Panc1 (cell line): Measurements from ENCODE around the gene DIAPH1. TPM values are rescaled to one million over a fixed set of nuclear protein-coding genes. Genes with fewer than 3 reads are reported as not detected.

Experiments used
- ATAC-seq: fragments of 200-7000 bp; cut with Tn5 transposase; 2 replicates; pipeline ENCODE4 v1.9.1; 2020; ENCODE audit warnings: mild to moderate bottlenecking, moderate library complexity
- BruUV-seq: library from RNA; stranded (reverse); fragments of 400-500 nt; replicated peaks from 2 replicates; lab custom pipeline; 2021; lab: Mats Ljungman, UMichigan
- CTCF ChIA-PET: fragments of 300-600 bp; sonication (Branson Sonifier 250); formaldehyde crosslinking; loops from one replicate; lab custom pipeline; 2022; ENCODE audit warnings: antibody characterized with exemption; lab: Charles Lee
- POLR2A ChIA-PET: fragments of 300-600 bp; sonication (Branson Sonifier 250); formaldehyde crosslinking; loops from one replicate; lab custom pipeline; 2022; ENCODE audit warnings: antibody characterized with exemption; lab: Charles Lee
- DNase-seq: peaks from one replicate; pipeline ENCODE4 v3.0.0-alpha.2; 2010; ENCODE audit warnings: low read depth, low spot score
- H3K27ac ChIP-seq: 2 replicates; pipeline ENCODE4 v1.5.1; 2011; ENCODE audit warnings: mild to moderate bottlenecking, low read length, inconsistent platforms
- H3K27me3 ChIP-seq: fragments of 200-500 bp; sonication (Bioruptor generic); 2 replicates; pipeline ENCODE4 v1.6.0; 2014; ENCODE audit warnings: low read length, inconsistent platforms; ENCODE audit not compliant: control insufficient read depth, insufficient read depth
- H3K36me3 ChIP-seq: fragments of 200-500 bp; sonication (Bioruptor generic); 2 replicates; pipeline ENCODE4 v1.5.1; 2014; ENCODE audit warnings: inconsistent platforms, mild to moderate bottlenecking, low read length, moderate library complexity; ENCODE audit not compliant: control insufficient read depth, insufficient read depth
- H3K4me1 ChIP-seq: 2 replicates; pipeline ENCODE4 v1.5.1; 2011; ENCODE audit warnings: inconsistent platforms, mild to moderate bottlenecking, low read length, moderate library complexity; ENCODE audit not compliant: control insufficient read depth, insufficient read depth
- H3K4me3 ChIP-seq, 2 experiments: 2 replicates each; pipeline ENCODE4 v1.5.1; 2011 to 2012; ENCODE audit warnings: low read depth in 2 of 2, low read length in 2 of 2, mild to moderate bottlenecking in 2 of 2, inconsistent platforms in 1 of 2, moderate library complexity in 1 of 2
- H3K9me3 ChIP-seq: fragments of 200-500 bp; sonication (Bioruptor generic); 2 replicates; pipeline ENCODE4 v1.5.1; 2014; ENCODE audit warnings: low read depth, mild to moderate bottlenecking, inconsistent platforms, low read length, moderate library complexity; ENCODE audit not compliant: control insufficient read depth, insufficient read depth
- POLR2AphosphoS5 ChIP-seq: IDR thresholded peaks from 2 replicates; pipeline ENCODE4 v1.6.1; 2012; ENCODE audit warnings: mild to moderate bottlenecking, low read depth, low read length, moderate library complexity
- SIN3A ChIP-seq: IDR thresholded peaks from 2 replicates; pipeline ENCODE4 v1.6.1; 2012; ENCODE audit warnings: low read depth, mild to moderate bottlenecking, low read length, moderate library complexity, borderline replicate concordance; ENCODE audit not compliant: insufficient read depth
- TCF7L2 ChIP-seq: IDR thresholded peaks from 2 replicates; pipeline ENCODE4 v1.6.1; 2011; ENCODE audit warnings: mild to moderate bottlenecking, low read depth, low read length, inconsistent platforms
- in situ Hi-C: cut with HindIII; loops from 2 replicates; pipeline ENCODE4 v1.10.0; 2016; ENCODE audit warnings: low sequenced_read_pairs, low pct_unique_long_range_greater_than_20kb
- intact Hi-C: fragments of 100-400 bp; cut with micrococcal nuclease; formaldehyde crosslinking; loops from one replicate; pipeline ENCODE4 v1.10.0; 2022; ENCODE audit not compliant: unreplicated experiment
- total RNA-seq: library from RNA; stranded (reverse); gene quantifications from one replicate; pipeline ENCODE4 v1.2.1, GENCODE V29; 2021; ENCODE audit not compliant: unreplicated experiment
- TF ChIP-seq, protein P1 (sequence below), 2 experiments: IDR thresholded peaks; 2 replicates each; pipeline ENCODE4 v1.6.1; 2011 to 2012; ENCODE audit warnings: low read depth in 2 of 2, control low read depth in 1 of 2, low read length in 1 of 2, mild to moderate bottlenecking in 1 of 2, moderate library complexity in 1 of 2; ENCODE audit not compliant: insufficient read depth in 1 of 2
- TF ChIP-seq, protein P2 (sequence below): fragments of 450-650 bp; IDR thresholded peaks from 2 replicates; pipeline ENCODE4 v1.5.1; 2017; ENCODE audit warnings: mild to moderate bottlenecking

The DIAPH1 gene
- total RNA-seq, 1 experiment from 2014 or later = 155 TPM

DNA sequence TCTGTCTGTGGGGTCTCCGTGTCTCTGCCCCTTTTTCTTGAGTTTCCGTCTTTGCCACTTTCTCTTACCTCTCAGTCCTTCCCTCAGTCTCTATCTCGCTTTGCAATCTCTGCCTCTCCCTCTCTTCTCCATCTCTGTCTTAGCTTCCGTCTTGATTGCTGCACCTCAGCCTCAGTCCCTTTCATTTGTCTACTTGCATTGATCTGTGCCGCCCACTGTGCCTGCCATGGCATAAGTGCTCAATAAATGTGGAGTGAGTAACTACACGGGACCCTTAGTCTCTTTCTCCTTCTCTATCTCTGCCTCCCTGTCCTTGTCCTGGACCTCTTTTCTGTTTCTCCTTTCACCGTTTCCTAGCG lies 123.4 kb downstream of the DIAPH1 start:
- Histone ChIP-seq H3K27ac (no peak overlapping the region), H3K4me1 (no peaks in the 10 kb centered on the region), H3K4me3 (no peak overlapping the region), H3K36me3 (no peaks in the 10 kb centered on the region), H3K9me3 (no peaks in the 10 kb centered on the region), H3K27me3 (no peaks in the 10 kb centered on the region)
- BruUV-seq = no TSS peak
- CTCF ChIA-PET = no interaction called here
- TF ChIP-seq SIN3A (no peak), TCF7L2 (no peak), POLR2AphosphoS5 (no peak)
- TF ChIP-seq, protein P1, sequence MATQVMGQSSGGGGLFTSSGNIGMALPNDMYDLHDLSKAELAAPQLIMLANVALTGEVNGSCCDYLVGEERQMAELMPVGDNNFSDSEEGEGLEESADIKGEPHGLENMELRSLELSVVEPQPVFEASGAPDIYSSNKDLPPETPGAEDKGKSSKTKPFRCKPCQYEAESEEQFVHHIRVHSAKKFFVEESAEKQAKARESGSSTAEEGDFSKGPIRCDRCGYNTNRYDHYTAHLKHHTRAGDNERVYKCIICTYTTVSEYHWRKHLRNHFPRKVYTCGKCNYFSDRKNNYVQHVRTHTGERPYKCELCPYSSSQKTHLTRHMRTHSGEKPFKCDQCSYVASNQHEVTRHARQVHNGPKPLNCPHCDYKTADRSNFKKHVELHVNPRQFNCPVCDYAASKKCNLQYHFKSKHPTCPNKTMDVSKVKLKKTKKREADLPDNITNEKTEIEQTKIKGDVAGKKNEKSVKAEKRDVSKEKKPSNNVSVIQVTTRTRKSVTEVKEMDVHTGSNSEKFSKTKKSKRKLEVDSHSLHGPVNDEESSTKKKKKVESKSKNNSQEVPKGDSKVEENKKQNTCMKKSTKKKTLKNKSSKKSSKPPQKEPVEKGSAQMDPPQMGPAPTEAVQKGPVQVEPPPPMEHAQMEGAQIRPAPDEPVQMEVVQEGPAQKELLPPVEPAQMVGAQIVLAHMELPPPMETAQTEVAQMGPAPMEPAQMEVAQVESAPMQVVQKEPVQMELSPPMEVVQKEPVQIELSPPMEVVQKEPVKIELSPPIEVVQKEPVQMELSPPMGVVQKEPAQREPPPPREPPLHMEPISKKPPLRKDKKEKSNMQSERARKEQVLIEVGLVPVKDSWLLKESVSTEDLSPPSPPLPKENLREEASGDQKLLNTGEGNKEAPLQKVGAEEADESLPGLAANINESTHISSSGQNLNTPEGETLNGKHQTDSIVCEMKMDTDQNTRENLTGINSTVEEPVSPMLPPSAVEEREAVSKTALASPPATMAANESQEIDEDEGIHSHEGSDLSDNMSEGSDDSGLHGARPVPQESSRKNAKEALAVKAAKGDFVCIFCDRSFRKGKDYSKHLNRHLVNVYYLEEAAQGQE (IDR thresholded peaks at IDR 0.05; ENCODE audit: insufficient read depth in 1 of 2, low read depth in 2 of 2, low read length in 1 of 2) = no peak
- TF ChIP-seq, protein P2, sequence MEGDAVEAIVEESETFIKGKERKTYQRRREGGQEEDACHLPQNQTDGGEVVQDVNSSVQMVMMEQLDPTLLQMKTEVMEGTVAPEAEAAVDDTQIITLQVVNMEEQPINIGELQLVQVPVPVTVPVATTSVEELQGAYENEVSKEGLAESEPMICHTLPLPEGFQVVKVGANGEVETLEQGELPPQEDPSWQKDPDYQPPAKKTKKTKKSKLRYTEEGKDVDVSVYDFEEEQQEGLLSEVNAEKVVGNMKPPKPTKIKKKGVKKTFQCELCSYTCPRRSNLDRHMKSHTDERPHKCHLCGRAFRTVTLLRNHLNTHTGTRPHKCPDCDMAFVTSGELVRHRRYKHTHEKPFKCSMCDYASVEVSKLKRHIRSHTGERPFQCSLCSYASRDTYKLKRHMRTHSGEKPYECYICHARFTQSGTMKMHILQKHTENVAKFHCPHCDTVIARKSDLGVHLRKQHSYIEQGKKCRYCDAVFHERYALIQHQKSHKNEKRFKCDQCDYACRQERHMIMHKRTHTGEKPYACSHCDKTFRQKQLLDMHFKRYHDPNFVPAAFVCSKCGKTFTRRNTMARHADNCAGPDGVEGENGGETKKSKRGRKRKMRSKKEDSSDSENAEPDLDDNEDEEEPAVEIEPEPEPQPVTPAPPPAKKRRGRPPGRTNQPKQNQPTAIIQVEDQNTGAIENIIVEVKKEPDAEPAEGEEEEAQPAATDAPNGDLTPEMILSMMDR = no peak
- no peak for ATAC-seq
- POLR2A ChIA-PET = no interaction called here
- in situ Hi-C loops (no loop called here), intact Hi-C loops (no loop called here)
- DNase-seq = no peak

DNA sequence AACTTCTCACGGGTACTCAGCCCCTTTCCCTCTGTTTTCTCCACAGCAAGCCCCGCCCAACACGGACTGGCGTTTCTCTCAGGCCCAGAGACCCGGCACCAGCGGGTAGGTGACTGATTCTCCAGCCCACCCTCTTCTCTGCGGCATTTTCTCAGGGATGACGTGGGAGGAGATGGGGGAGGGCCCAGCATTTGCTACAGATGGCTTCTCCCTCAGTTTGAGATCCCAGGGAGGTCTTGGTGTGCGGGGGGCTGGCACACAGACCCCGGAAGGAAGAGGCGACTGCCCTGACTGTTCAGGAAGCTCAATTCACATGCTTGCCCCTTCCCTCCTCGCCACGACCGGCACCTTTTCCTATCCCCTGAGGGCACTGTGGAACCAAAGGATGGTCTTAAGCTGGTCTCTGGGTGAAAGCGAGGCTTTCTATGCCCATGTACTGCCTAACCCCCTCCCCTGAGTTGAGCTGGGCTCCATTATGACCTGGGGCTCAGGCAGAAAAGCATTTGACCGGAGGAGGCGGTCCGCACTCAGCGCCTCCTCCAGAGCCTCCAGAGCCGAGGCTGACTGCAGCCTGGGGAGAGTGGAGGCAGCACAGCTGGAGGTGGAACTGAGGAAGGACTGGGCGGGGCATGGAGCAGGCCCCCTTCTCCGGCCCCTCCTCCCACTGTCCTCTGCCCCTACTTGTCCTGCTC lies 123.9 kb downstream of the DIAPH1 start:
- H3K4me1 ChIP-seq = no peaks in the 10 kb centered on the region
- H3K27ac ChIP-seq = no peak overlapping the region
- no peak overlapping the region for H3K4me3 ChIP-seq
- H3K36me3 ChIP-seq = no peaks in the 10 kb centered on the region
- in situ Hi-C loops = no loop called here
- POLR2A ChIA-PET = interaction anchor here (0.6 kb wide), 1 partner anchor 36 kb away, joined by 6 read pairs; no protein-coding TSS in a partner anchor
- H3K27me3 ChIP-seq = no peaks in the 10 kb centered on the region
- H3K9me3 ChIP-seq = no peaks in the 10 kb centered on the region
- CTCF ChIA-PET = no interaction called here
- intact Hi-C loops = no loop called here
- no peak for DNase-seq
- no peak for ATAC-seq
- TF ChIP-seq, protein P2 = no peak
- TF ChIP-seq SIN3A (no peak), POLR2AphosphoS5 (no peak), TCF7L2 (no peak)
- TF ChIP-seq, protein P1 (IDR thresholded peaks at IDR 0.05; ENCODE audit: insufficient read depth in 1 of 2, low read depth in 2 of 2, low read length in 1 of 2) = no peak
- BruUV-seq = no TSS peak
